ENCODE measurements around the gene CASKIN1.

CASKIN1 gene

GRCh38 chr16:2235234-2235651 is 38.8 kb upstream of the CASKIN1 start:
- Histone ChIP-seq H3K36me3 (ENCODE audit: low read length) (no peaks in the 10 kb centered on the region), H3K9me2 (replicated peaks; ENCODE audit: insufficient read depth, low read length) (no peaks in the 10 kb centered on the region), H3K9ac (ENCODE audit: low read length) (no peak overlapping the region), H2AFZ (ENCODE audit: low read depth, low read length, severe bottlenecking) (no peak overlapping the region), H3K27me3 (ENCODE audit: low read length) (no peaks in the 10 kb centered on the region), H3K4me3 (ENCODE audit: insufficient read depth, low read length, poor library complexity, severe bottlenecking) (no peak overlapping the region), H3F3A (ENCODE audit: insufficient read depth) (0 out of 2 replicates have a peak, but pooled peaks cover 4% of the 10 kb centered on the region), H4K20me1 (ENCODE audit: low read depth, low read length) (no peaks in the 10 kb centered on the region), H3K79me2 (ENCODE audit: insufficient read depth, low read length) (no peaks in the 10 kb centered on the region), H3K4me2 (ENCODE audit: low read depth, low read length, poor library complexity, severe bottlenecking) (no peak overlapping the region), H3K9me3 (ENCODE audit: insufficient read depth, low read length) (no peaks in the 10 kb centered on the region), H3K27ac (ENCODE audit: low read depth, low read length) (no peak overlapping the region)
- TF ChIP-seq CTCF (IDR thresholded peaks at IDR 0.05; ENCODE audit: insufficient read depth, low read length, poor library complexity, severe bottlenecking) (no peak), EZH2phosphoT487 (conservative IDR thresholded peaks at IDR 0.05; ENCODE audit: low read length) (no peak)

DNA sequence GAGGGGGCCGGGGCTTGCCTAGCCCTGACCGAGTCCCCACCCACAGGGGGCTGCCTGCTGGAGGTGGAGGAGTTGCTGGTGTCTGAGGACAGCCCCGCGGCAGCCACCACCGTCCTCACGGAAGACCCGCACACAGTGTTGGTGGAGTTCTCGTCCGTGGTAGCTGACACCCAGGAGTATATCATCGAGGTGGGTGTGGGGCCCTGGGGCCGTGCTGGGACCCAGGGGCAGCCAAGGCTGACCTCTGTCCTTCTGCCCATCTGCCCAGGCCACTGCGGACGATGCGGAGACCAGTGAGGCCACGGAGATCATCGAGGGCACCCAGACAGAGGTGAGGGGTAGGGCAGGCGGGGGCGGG is 38.4 kb upstream of the CASKIN1 start:
- no peaks in the 10 kb centered on the region for H3K36me3 ChIP-seq (ENCODE audit: low read length)
- H3K27ac ChIP-seq (ENCODE audit: low read depth, low read length): no peak overlapping the region

DNA sequence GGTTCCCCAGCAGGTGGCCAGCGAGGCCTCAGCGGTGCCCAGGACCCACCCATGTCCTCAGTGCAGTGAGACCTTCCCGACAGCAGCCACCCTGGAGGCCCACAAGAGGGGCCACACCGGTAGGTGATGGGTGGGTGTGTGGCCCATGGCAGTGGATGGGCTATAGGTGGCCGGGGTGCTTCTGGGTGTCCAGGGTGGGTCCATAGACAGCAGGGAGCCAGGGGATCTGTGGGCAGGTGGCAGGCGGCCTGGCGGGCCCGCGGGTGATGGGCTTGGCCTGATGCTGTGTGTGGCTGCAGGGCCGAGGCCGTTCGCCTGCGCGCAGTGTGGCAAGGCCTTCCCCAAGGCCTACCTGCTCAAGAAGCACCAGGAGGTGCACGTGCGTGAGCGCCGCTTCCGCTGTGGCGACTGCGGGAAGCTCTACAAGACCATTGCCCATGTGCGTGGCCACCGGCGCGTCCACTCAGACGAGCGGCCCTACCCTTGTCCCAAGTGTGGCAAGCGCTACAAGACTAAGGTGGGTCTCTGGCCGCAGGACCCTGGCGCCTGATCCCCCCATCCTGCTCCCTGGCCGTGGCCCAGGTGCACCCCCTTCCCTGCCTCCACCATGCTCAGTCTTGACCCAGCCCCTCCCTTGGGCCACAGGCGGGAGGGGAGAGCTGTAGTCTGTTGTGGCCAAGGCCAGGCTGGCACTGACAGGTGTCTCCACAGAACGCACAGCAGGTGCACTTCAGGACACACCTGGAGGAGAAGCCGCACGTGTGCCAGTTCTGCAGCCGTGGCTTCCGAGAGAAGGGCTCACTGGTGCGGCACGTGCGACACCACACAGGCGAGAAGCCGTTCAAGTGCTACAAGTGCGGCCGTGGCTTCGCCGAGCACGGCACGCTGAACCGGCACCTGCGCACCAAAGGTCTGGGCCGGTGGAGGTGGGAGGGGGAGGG is 37.7 kb upstream of the CASKIN1 start:
- Histone ChIP-seq H3K9ac (ENCODE audit: low read length) (no peak overlapping the region), H3K4me3 (ENCODE audit: insufficient read depth, low read length, poor library complexity, severe bottlenecking) (no peak overlapping the region), H3K4me2 (ENCODE audit: low read depth, low read length, poor library complexity, severe bottlenecking) (no peak overlapping the region), H3K9me2 (replicated peaks; ENCODE audit: insufficient read depth, low read length) (no peaks in the 10 kb centered on the region), H3K27me3 (ENCODE audit: low read length) (no peaks in the 10 kb centered on the region), H3K9me3 (ENCODE audit: insufficient read depth, low read length) (no peaks in the 10 kb centered on the region), H3F3A (ENCODE audit: insufficient read depth) (0 out of 2 replicates have a peak, but pooled peaks cover under 1% of the 10 kb centered on the region), H3K27ac (ENCODE audit: low read depth, low read length) (no peak overlapping the region), H2AFZ (ENCODE audit: low read depth, low read length, severe bottlenecking) (no peak overlapping the region), H3K36me3 (ENCODE audit: low read length) (no peaks in the 10 kb centered on the region), H4K20me1 (ENCODE audit: low read depth, low read length) (no peaks in the 10 kb centered on the region), H3K79me2 (ENCODE audit: insufficient read depth, low read length) (no peaks in the 10 kb centered on the region)
- TF ChIP-seq CTCF (IDR thresholded peaks at IDR 0.05; ENCODE audit: insufficient read depth, low read length, poor library complexity, severe bottlenecking) (no peak), EZH2phosphoT487 (conservative IDR thresholded peaks at IDR 0.05; ENCODE audit: low read length) (no peak)

More for the DNA sequence above, 38.4 kb upstream of the CASKIN1 start:
- Histone ChIP-seq H3F3A (ENCODE audit: insufficient read depth) (0 out of 2 replicates have a peak, but pooled peaks cover 4% of the 10 kb centered on the region), H3K27me3 (ENCODE audit: low read length) (no peaks in the 10 kb centered on the region), H3K9me3 (ENCODE audit: insufficient read depth, low read length) (no peaks in the 10 kb centered on the region), H3K9ac (ENCODE audit: low read length) (no peak overlapping the region), H3K79me2 (ENCODE audit: insufficient read depth, low read length) (no peaks in the 10 kb centered on the region), H4K20me1 (ENCODE audit: low read depth, low read length) (no peaks in the 10 kb centered on the region), H3K9me2 (replicated peaks; ENCODE audit: insufficient read depth, low read length) (no peaks in the 10 kb centered on the region), H3K4me3 (ENCODE audit: insufficient read depth, low read length, poor library complexity, severe bottlenecking) (no peak overlapping the region), H3K4me2 (ENCODE audit: low read depth, low read length, poor library complexity, severe bottlenecking) (no peak overlapping the region), H2AFZ (ENCODE audit: low read depth, low read length, severe bottlenecking) (no peak overlapping the region)
- TF ChIP-seq CTCF (IDR thresholded peaks at IDR 0.05; ENCODE audit: insufficient read depth, low read length, poor library complexity, severe bottlenecking) (no peak), EZH2phosphoT487 (conservative IDR thresholded peaks at IDR 0.05; ENCODE audit: low read length) (no peak)
